H1 (cell line): ENCODE data around the gene MTX1. TPM values are rescaled to one million over a fixed set of nuclear protein-coding genes. Genes with fewer than 3 reads are reported as not detected.
A peak's percentile ranks its signal among the peaks of the same experiment; 100 is the strongest.

Experiments used
- CTCF ChIA-PET: fragments of 300-600 bp; sonication (Branson Sonifier 250); formaldehyde crosslinking; loops from one replicate; lab custom pipeline; 2021; ENCODE audit not compliant: partially characterized antibody; lab: Charles Lee
- POLR2A ChIA-PET: fragments of 300-600 bp; sonication (Branson Sonifier 250); formaldehyde crosslinking; loops from one replicate; lab custom pipeline; 2021; ENCODE audit warnings: inconsistent platforms; ENCODE audit not compliant: partially characterized antibody; lab: Charles Lee
- DNase-seq, 2 experiments: peaks; one replicate each; pipeline versions ENCODE4 v3.0.0 to v3.0.0-alpha.2; 2010 to 2022; ENCODE audit warnings: low spot score in 2 of 2, low read depth in 1 of 2, mixed read lengths in 1 of 2
- FAIRE-seq: peaks from 2 replicates; lab custom pipeline; 2011; peaks lifted over from hg19 to GRCh38; lab: Jason Lieb, UNC
- H2AFZ ChIP-seq: 2 replicates; pipeline ENCODE4 v1.8.1; 2012; ENCODE audit warnings: low read length, inconsistent platforms
- H2AK5ac ChIP-seq: 2 replicates; pipeline ENCODE4 v1.6.1; 2013; ENCODE audit warnings: low read depth, low read length
- H2BK120ac ChIP-seq: replicated peaks from 2 replicates; pipeline ENCODE3; 2013; ENCODE audit warnings: low read depth, low read length, inconsistent platforms
- H2BK12ac ChIP-seq: 2 replicates; pipeline ENCODE4 v1.6.1; 2013; ENCODE audit warnings: low read depth, low read length
- H2BK15ac ChIP-seq: 2 replicates; pipeline ENCODE4 v1.6.1; 2013; ENCODE audit warnings: low read length
- H2BK20ac ChIP-seq: 2 replicates; pipeline ENCODE4 v1.6.1; 2013; ENCODE audit warnings: low read length
- H2BK5ac ChIP-seq: 2 replicates; pipeline ENCODE4 v1.6.1; 2013; ENCODE audit warnings: low read depth, low read length
- H3K14ac ChIP-seq: 2 replicates; pipeline ENCODE4 v1.6.1; 2013; ENCODE audit warnings: inconsistent platforms; ENCODE audit not compliant: insufficient read length
- H3K18ac ChIP-seq: 2 replicates; pipeline ENCODE4 v1.6.1; 2013; ENCODE audit warnings: low read length; ENCODE audit errors: extremely low read depth
- H3K23ac ChIP-seq: 2 replicates; pipeline ENCODE4 v1.6.1; 2013; ENCODE audit warnings: inconsistent platforms; ENCODE audit not compliant: insufficient read length
- H3K23me2 ChIP-seq: 2 replicates; pipeline ENCODE4 v1.6.1; 2013; ENCODE audit warnings: low read depth, low read length
- H3K27ac ChIP-seq: 2 replicates; pipeline ENCODE4 v1.6.1; 2011; ENCODE audit warnings: low read depth, low read length, inconsistent platforms
- H3K27me3 ChIP-seq, 4 experiments: replicated peaks in 1 of 4; 1 replicate in 1 of 4; 2 replicates in 3 of 4; pipeline versions ENCODE4 v1.6.1 to v1.8.1; 2011 to 2013; ENCODE audit warnings: low read length in 3 of 4, mild to moderate bottlenecking in 3 of 4, inconsistent platforms in 2 of 4, mixed read lengths in 2 of 4, moderate library complexity in 1 of 4; ENCODE audit not compliant: control insufficient read depth in 3 of 4, insufficient read depth in 3 of 4; ENCODE audit errors: extremely low read depth in 1 of 4
- H3K36me3 ChIP-seq, 4 experiments: 2 replicates each; pipeline versions ENCODE4 v1.6.1 to v1.8.1; 2011 to 2013; ENCODE audit warnings: mild to moderate bottlenecking in 4 of 4, low read length in 3 of 4, moderate library complexity in 2 of 4, control low read depth in 1 of 4, inconsistent platforms in 1 of 4; ENCODE audit not compliant: insufficient read depth in 4 of 4, control insufficient read depth in 2 of 4
- H3K4ac ChIP-seq: replicated peaks from 2 replicates; pipeline ENCODE3; 2013; ENCODE audit warnings: low read length, low read depth, mixed read lengths, inconsistent platforms; ENCODE audit not compliant: insufficient read length
- H3K4me1 ChIP-seq, 4 experiments: replicated peaks in 1 of 4; 1 replicate in 1 of 4; 2 replicates in 3 of 4; pipeline versions ENCODE4 v1.6.1 to v1.8.1; 2011 to 2013; ENCODE audit warnings: low read length in 3 of 4, inconsistent platforms in 2 of 4, mixed read lengths in 1 of 4; ENCODE audit not compliant: insufficient read depth in 4 of 4, control insufficient read depth in 3 of 4
- H3K4me2 ChIP-seq, 2 experiments: 2 replicates each; pipeline versions ENCODE4 v1.6.1 to v1.8.1; 2011 to 2013; ENCODE audit warnings: low read depth in 2 of 2, low read length in 2 of 2, control low read depth in 1 of 2, inconsistent platforms in 1 of 2, mild to moderate bottlenecking in 1 of 2; ENCODE audit not compliant: insufficient read depth in 1 of 2
- H3K4me3 ChIP-seq, 4 experiments: fragments of 200-600, 300-600 bp in 1 of 4; sonication (generic), shearing (Covaris generic), sonication (Bioruptor Twin) in 1 of 4; 2 replicates each; pipeline versions ENCODE4 v1.5.1 to v1.8.1; 2011 to 2016; ENCODE audit warnings: low read length in 4 of 4, low read depth in 3 of 4, control low read depth in 2 of 4, inconsistent platforms in 2 of 4, mild to moderate bottlenecking in 2 of 4, mixed read lengths in 1 of 4, moderate library complexity in 1 of 4; ENCODE audit not compliant: insufficient read depth in 2 of 4; ENCODE audit errors: extremely low read depth in 1 of 4
- H3K56ac ChIP-seq: replicated peaks from 2 replicates; pipeline ENCODE3; 2013; ENCODE audit warnings: low read depth, mild to moderate bottlenecking, mixed read lengths, low read length, inconsistent platforms; ENCODE audit not compliant: insufficient read length
- H3K79me1 ChIP-seq: 2 replicates; pipeline ENCODE4 v1.6.1; 2013; ENCODE audit warnings: low read depth, low read length, control low read depth
- H3K79me2 ChIP-seq, 2 experiments: 2 replicates each; pipeline versions ENCODE4 v1.6.1 to v1.8.1; 2012 to 2013; ENCODE audit warnings: low read length in 2 of 2, mild to moderate bottlenecking in 2 of 2, inconsistent platforms in 1 of 2; ENCODE audit not compliant: insufficient read depth in 2 of 2, control insufficient read depth in 1 of 2
- H3K9ac ChIP-seq, 4 experiments: replicated peaks in 1 of 4; 1 replicate in 1 of 4; 2 replicates in 3 of 4; pipeline versions ENCODE4 v1.6.1 to v1.8.1; 2011 to 2013; ENCODE audit warnings: low read depth in 3 of 4, low read length in 3 of 4, control low read depth in 2 of 4, mild to moderate bottlenecking in 2 of 4, moderate library complexity in 2 of 4, inconsistent platforms in 1 of 4; ENCODE audit errors: extremely low read depth in 1 of 4
- H3K9me3 ChIP-seq, 2 experiments: 2 replicates each; pipeline versions ENCODE4 v1.6.1 to v1.8.1; 2012 to 2013; ENCODE audit warnings: mild to moderate bottlenecking in 2 of 2, moderate library complexity in 2 of 2, control low read depth in 1 of 2, inconsistent platforms in 1 of 2, low read depth in 1 of 2, low read length in 1 of 2, mixed read lengths in 1 of 2; ENCODE audit not compliant: insufficient read depth in 2 of 2
- H4K20me1 ChIP-seq, 2 experiments: replicated peaks in 1 of 2; 2 replicates each; pipeline versions ENCODE3 to v1.8.1; 2011 to 2013; ENCODE audit warnings: inconsistent platforms in 2 of 2, low read length in 2 of 2, mild to moderate bottlenecking in 1 of 2; ENCODE audit not compliant: insufficient read depth in 2 of 2, control insufficient read depth in 1 of 2
- H4K5ac ChIP-seq: 2 replicates; pipeline ENCODE4 v1.6.1; 2013; ENCODE audit warnings: low read length, low read depth, mixed read lengths, inconsistent platforms; ENCODE audit not compliant: insufficient read length
- H4K8ac ChIP-seq: 2 replicates; pipeline ENCODE4 v1.8.0; 2013; ENCODE audit warnings: mild to moderate bottlenecking, moderate library complexity, low read length, inconsistent platforms; ENCODE audit not compliant: insufficient read depth; ENCODE audit errors: extremely low read depth
- H4K91ac ChIP-seq: replicated peaks from 2 replicates; pipeline ENCODE3; 2013; ENCODE audit warnings: low read length, mixed read lengths, inconsistent platforms; ENCODE audit not compliant: insufficient read length
- ASH2L ChIP-seq: fragments of 200-600, 300-600 bp; sonication (generic); IDR thresholded peaks from one replicate; pipeline ENCODE4 v1.7.1; 2017; ENCODE audit warnings: low read length
- CEBPB ChIP-seq: IDR thresholded peaks from 2 replicates; pipeline ENCODE4 v1.6.1; 2012; ENCODE audit warnings: low read depth, low read length
- PHF8 ChIP-seq: fragments of 200-600 bp; sonication (generic); conservative IDR thresholded peaks from 2 replicates; pipeline ENCODE4 v1.7.1; 2012; ENCODE audit warnings: low read depth, mild to moderate bottlenecking, inconsistent platforms, low read length, moderate library complexity
- POLR2A ChIP-seq, 2 experiments: IDR thresholded peaks; 1 replicate in 1 of 2; 2 replicates in 1 of 2; pipeline ENCODE4 v1.6.1; 2011; ENCODE audit warnings: low read depth in 2 of 2, low read length in 2 of 2, mild to moderate bottlenecking in 2 of 2; ENCODE audit errors: control extremely low read depth in 1 of 2
- SP2 ChIP-seq: IDR thresholded peaks from 2 replicates; pipeline ENCODE4 v1.6.1; 2012; ENCODE audit warnings: mild to moderate bottlenecking, low read length, inconsistent platforms
- TBP ChIP-seq: IDR thresholded peaks from 2 replicates; pipeline ENCODE4 v1.6.1; 2011; ENCODE audit warnings: low read depth, low read length, improper control_type of control experiment
- ZNF274 ChIP-seq: IDR thresholded peaks from 2 replicates; pipeline ENCODE4 v1.7.0; 2012; ENCODE audit warnings: low read length, borderline replicate concordance; ENCODE audit errors: extremely low read depth
- WGBS, 2 experiments: shearing (Covaris generic) in 1 of 2; methylation state at CpG; one replicate each; pipeline versions ENCODE4 v1.1.6 to v1.1.7; 2013 to 2015; ENCODE audit warnings: low lambda C conversion rate in 2 of 2, mixed read lengths in 2 of 2, inconsistent platforms in 1 of 2, low coverage in 1 of 2, missing lambda C conversion rate in 1 of 2; ENCODE audit not compliant: insufficient replicate concordance in 2 of 2, insufficient coverage in 1 of 2, insufficient read length in 1 of 2; ENCODE audit errors: extremely low coverage in 1 of 2, missing lambda C conversion rate in 1 of 2; 5-methylcytosine and 5-hydroxymethylcytosine counted together
- long read RNA-seq, 2 experiments: library from RNA in 1 of 2; library from capped mRNA in 1 of 2; stranded (forward); transcript quantifications; one replicate each; pipeline ENCODE4 v2.0.0, GENCODE V29; 2021; ENCODE audit warnings: inconsistent platforms in 1 of 2
- polyA minus RNA-seq, 3 experiments: library from RNA; depleted of rRNA, polyadenylated mRNA; stranded (reverse); fragments of >200 nt; gene quantifications; 1 replicate in 2 of 3; 2 replicates in 1 of 3; pipeline ENCODE4 v1.2.3, GENCODE V29; 2011
- polyA plus RNA-seq, 7 experiments: library from polyadenylated mRNA; depleted of rRNA in 3 of 7; stranded (reverse) in 5 of 7; unstranded in 2 of 7; fragments of >200 nt in 5 of 7; fragments of 200-250 nt in 2 of 7; gene quantifications; 1 replicate in 5 of 7; 2 replicates in 1 of 7; 4 replicates in 1 of 7; pipeline versions ENCODE4 v1.2.1 to v1.2.3, GENCODE V29; 2011 to 2013; ENCODE audit warnings: missing spikeins in 2 of 7, mixed read lengths in 2 of 7
- total RNA-seq: library from RNA; stranded (reverse); fragmentation: NEBNext Ultra II Directional; extraction: Animal tissue kit (Norgen Biotek cat#: 25700); gene quantifications from 2 replicates; pipeline ENCODE4 v1.2.1, GENCODE V29; 2021

MTX1 gene
- total RNA-seq = 47.9 and 55.0 TPM in 2 replicates
- polyA plus RNA-seq (2011; rRNA removed) = 131 and 161 TPM in 2 replicates
- polyA plus RNA-seq (2011; cell fraction: cytosol; rRNA removed) = 108 TPM
- 98.3 TPM for polyA plus RNA-seq (2011; cell fraction: nucleus; rRNA removed)
- polyA plus RNA-seq (2012, experiment 1 of 2) = 52.9 to 74.3 TPM (median 71.2 TPM) in 4 replicates
- 106 TPM for polyA plus RNA-seq (2012, experiment 2 of 2)
- polyA plus RNA-seq (2013, experiment 1 of 2) = 37.2 TPM
- polyA plus RNA-seq (2013, experiment 2 of 2) = 36.4 TPM
- polyA minus RNA-seq (2011; rRNA and poly(A)+ RNA removed) = 39.0 and 48.9 TPM in 2 replicates
- polyA minus RNA-seq (2011; cell fraction: cytosol; rRNA and poly(A)+ RNA removed) = 31.5 TPM
- 29.7 TPM for polyA minus RNA-seq (2011; cell fraction: nucleus; rRNA and poly(A)+ RNA removed)
- long read RNA-seq, experiment 1, transcript MTX1-202 (8 exons, 1,632 nt) = major isoform, 46 of 60 reads
- long read RNA-seq, experiment 1, partial matches to known transcripts = 5 of 60 reads
- long read RNA-seq, experiment 1, other reads (novel, unspliced or antisense) = 7 of 60 reads
- long read RNA-seq, experiment 2, transcript MTX1-202 (8 exons, 1,632 nt) = major isoform, 144 of 160 reads
- long read RNA-seq, experiment 2, transcript MTX1-201 (7 exons, 1,441 nt) = minor isoform, 5 of 160 reads
- long read RNA-seq, experiment 2, partial matches to known transcripts = 6 of 160 reads
- long read RNA-seq, experiment 2, other reads (novel, unspliced or antisense) = 4 of 160 reads

- Histone ChIP-seq H3K18ac (peak within 1 kb of the TSS; percentile 78), H2BK5ac (peak within 1 kb of the TSS; percentile 91), H2BK120ac (peak within 1 kb of the TSS; percentile 92), H3K4ac (peak within 1 kb of the TSS; percentile 36), H3K23ac (no peak within 1 kb of the TSS), H3K23me2 (peaks cover 17% of the 10 kb centered on the region), H3K4me2 (peak within 1 kb of the TSS; percentile 91 to 99), H3K36me3 (peaks cover 0 to 8% (median 2%) of the 10 kb centered on the region in 4 experiments; a peak in 4 of 8 replicates), H4K20me1 (peaks cover 0 to 4% of the 10 kb centered on the region in 2 experiments), H2BK20ac (peak within 1 kb of the TSS; percentile 75; the same call in 1 of the 2 replicates), H4K5ac (peak within 1 kb of the TSS; percentile 70), H4K91ac (peak within 1 kb of the TSS; percentile 95), H4K8ac (peak within 1 kb of the TSS; percentile 99), H3K9ac (peak within 1 kb of the TSS; percentile 88 to 94 (median 88)), H3K4me3 (peak within 1 kb of the TSS; percentile 86 to 95 (median 94)), H3K27ac (peak within 1 kb of the TSS; percentile 85), H3K14ac (no peak within 1 kb of the TSS), H2BK15ac (peak within 1 kb of the TSS; percentile 99), H2BK12ac (peak within 1 kb of the TSS; percentile 89), H2AFZ (peak within 1 kb of the TSS; percentile 59; the same call in 1 of the 2 replicates), H3K9me3 (no peaks in the 10 kb centered on the region), H3K27me3 (peaks cover 0 to 3% (median 0%) of the 10 kb centered on the region in 4 experiments; a peak in 2 of 7 replicates), H2AK5ac (peak within 1 kb of the TSS; percentile 76; the same call in 1 of the 2 replicates), H3K79me1 (no peaks in the 10 kb centered on the region), H3K79me2 (no peaks in the 10 kb centered on the region), H3K56ac (peak within 1 kb of the TSS; percentile 80), H3K4me1 (peaks cover 3 to 20% (median 12%) of the 10 kb centered on the region in 4 experiments)
- CTCF ChIA-PET = interaction anchor here (1.0 to 5.7 kb wide), 10 partner anchors 10 to 123 kb away, joined by 3 to 62 read pairs (median 6); no protein-coding TSS in a partner anchor
- no peak for FAIRE-seq
- POLR2A ChIA-PET = interaction anchor here (0.8 to 19.4 kb wide), 19 partner anchors 7 to 116 kb away, joined by 3 to 512 read pairs (median 6); partner anchors contain the start of genes ENTREP3, KRTCAP2, RUSC1 and SCAMP3
- DNase-seq = peak in 1 of 2 experiments; percentile 90
- 1% methylated on average over 30 of the region's 64 CpGs; no CpG with 5 or more reads in 1 of the 2 experiments for WGBS, 2 experiments
- TF ChIP-seq POLR2A (IDR thresholded peaks at IDR 0.05; ENCODE audit: control extremely low read depth in 1 of 2, low read depth in 2 of 2, low read length in 2 of 2) = peak in 1 of 2 experiments; percentile 74; a peak in 2 of 3 replicates
- peak; percentile 52; the same call in 1 of the 2 replicates for TF ChIP-seq TBP
- peak; percentile 87 for TF ChIP-seq ASH2L
- TF ChIP-seq PHF8 = peak; percentile 52; the same call in 1 of the 2 replicates
- no peak for TF ChIP-seq ZNF274
- TF ChIP-seq CEBPB = no peak
- no peak for TF ChIP-seq SP2
These were observed at the start of gene MTX1 for GRCh38 chr1:155208541-155209311. Gene MTX1, plus strand, starts transcription at chr1:155208695. Its CDS starts 110 bp downstream, at chr1:155208805.
